VCaP (cell line): ENCODE results near the gene MEX3D.
A peak's percentile ranks its signal among the peaks of the same experiment; 100 is the strongest.

Experiments used
- H3K27ac ChIP-seq: fragments of 450-650 bp; 2 replicates; pipeline ENCODE4 v1.5.1; 2017
- CTCF ChIP-seq: fragments of 450-650 bp; conservative IDR thresholded peaks from 2 replicates; pipeline ENCODE4 v1.5.1; 2017; ENCODE audit warnings: mild to moderate bottlenecking, moderate library complexity

Gene MEX3D

DNA sequence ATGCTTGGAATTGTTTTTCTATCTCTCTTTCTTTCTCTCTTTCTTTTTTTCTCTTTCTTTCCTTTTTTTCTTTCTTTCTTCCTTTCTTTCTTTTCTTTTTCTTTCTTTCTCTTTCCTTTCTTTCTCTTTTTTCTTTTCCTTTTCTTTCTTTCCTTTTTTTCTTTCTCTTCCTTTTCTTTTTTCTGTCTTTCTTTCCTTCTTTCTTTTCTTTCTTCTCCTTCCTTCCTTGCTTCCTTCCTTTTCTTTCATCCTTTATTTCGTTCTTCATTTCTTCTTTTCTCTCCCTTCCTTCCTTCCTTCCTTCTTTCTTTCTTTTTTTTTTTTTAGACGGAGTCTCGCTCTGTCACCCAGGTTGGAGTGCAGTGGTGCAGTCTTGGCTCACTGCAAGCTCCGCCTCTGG is 1.9 kb upstream of the MEX3D start:
- no peak overlapping the region for H3K27ac ChIP-seq

DNA sequence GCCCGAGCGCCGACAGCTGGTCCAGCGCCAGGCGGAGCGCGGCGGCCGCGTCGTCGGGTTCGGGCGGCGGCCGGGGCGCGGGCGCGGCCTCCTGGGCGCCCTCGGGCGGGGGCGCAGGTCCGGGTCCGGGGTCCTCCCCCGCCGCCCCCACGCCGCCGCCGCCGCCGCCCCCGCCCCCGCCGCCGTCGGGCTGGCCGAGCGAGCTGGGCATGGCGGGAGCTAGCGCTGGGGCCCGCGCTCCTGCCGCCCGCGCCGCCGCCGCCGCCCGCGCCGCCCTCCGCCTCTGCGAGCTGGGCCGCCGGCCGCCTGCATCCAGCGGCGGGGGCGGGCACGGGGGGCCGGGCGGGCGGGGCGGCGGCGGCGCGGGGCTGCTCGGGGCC is 287 bp downstream of the MEX3D start:
- peak overlapping the region; percentile 78 for H3K27ac ChIP-seq
- no peak for TF ChIP-seq CTCF

More for the DNA sequence above, 1.9 kb upstream of the MEX3D start:
- TF ChIP-seq CTCF: no peak

DNA sequence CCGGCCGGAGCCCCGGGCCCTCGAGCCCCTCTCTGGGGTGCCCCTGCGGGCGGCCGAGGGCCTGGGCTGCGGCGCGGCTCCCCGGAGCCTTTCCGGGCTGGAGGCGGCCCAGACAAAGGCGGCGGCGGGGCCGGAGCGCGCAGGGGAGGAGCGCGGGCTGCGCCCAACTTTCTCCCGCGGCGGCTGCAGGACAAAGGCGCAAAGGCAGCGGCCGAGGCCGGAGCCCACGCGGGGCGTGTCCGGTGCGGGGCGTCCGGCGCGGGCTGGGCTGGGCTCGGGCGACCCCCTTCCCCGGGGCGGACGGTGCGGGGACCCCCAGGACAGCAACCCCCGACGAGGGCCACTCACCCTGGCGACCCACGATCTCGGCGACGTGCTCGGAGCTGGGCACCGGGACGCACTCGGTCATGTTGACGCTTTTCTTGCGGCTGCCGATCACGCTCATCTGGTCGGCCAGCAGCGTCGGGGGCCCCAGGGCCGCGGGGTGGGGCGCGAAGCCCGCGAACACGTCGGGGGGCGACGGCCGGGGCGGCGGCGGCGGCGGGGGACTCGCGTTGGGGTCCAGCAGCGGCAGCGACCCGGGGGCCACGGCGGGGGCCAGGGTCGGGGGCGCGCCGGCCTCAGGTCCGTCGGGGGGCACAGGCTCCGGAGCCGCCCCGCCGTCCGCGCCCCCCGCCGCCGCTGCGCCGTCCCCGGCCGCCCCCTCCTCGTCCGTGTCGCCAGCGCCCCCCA is 843 bp downstream of the MEX3D start:
- H3K27ac ChIP-seq: peak overlapping the region; percentile 78
- no peak for TF ChIP-seq CTCF

DNA sequence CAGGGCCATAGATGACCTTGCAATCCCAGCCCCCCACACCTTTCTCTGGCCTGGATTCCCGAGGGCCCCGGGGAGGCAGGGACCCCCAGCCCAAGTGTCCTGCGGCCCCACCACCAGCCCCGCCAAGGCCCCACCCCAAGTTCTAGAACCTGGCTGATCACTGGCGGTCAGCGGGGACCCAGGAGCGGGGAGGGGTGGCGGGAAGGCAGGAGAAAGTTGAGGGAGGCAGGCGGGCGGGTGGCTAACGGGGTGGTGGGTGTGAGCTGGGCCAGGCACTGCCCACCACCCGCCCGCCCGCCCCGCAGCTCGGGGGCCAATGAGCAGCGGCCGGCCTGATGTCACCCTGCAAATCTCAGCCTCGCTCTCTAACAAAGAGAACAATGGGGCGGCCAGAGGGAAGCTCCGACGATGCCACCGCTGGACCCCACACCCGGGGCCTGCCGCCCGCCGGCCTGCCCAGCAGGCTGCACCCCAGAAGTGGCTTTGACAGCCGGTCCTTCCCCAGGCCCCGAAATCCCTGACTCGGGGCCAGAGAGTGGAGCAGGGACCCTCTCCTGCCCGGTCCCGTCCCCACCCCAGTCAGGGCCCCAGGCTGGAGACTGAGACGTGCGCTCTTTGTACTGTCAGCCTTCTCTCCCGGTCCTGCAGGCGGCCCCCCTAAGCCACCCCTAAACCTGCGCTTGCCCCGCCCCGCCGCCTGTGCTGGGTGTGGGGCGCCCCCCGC is 1.6 kb downstream of the MEX3D start:
- no peak for TF ChIP-seq CTCF
- peak overlapping the region; percentile 78 for H3K27ac ChIP-seq

DNA sequence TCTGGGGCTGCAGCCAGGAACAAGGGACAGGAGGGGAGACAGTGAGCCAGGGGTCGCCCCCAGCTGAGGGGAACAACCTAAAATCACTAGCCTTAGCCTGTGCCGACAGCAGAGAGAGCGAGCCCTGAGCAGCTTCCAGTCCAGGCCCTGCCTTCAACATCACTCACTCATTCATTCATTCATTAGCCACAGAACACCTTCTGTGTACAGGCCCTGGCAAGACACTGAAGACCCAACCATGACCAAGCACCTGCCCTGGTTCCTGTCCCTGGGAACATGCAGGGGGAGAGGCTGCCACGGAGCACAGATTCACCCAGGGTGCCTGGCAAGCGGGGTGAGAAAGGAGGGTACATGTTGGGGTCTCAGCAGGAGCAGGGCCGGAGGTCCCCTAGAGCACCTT is 4.9 kb downstream of the MEX3D start:
- H3K27ac ChIP-seq: no peak overlapping the region
- TF ChIP-seq CTCF: no peak

DNA sequence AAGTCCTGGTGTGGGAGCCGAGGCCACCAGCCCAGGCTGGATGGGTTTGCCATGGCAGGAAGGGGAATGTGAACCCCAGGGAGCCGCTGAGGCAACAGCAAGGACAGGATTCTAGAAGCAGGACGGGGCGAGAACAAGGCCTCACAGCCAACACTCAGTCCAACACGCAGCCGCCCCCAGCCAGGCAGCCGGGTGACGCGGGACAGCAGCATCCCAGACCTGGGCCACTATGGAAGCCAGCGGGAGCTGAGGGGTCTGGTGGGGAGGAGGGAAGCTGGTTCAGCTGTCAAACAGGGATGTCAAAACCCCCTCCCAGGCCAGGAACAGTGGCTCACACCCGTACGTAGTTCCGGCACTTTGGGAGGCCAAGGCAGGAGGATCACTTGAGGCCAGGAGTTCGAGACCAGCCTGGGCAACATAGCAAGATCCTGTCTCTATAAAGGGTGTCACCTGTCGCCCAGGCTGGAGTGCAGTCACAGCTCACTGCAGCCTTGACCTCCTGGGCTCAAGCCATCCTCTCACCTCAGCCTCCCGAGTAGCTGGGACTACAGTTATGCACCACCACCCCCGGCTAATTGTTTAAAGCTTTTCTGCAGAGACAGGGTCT is 6.8 kb downstream of the MEX3D start:
- no peak overlapping the region for H3K27ac ChIP-seq
- no peak for TF ChIP-seq CTCF

DNA sequence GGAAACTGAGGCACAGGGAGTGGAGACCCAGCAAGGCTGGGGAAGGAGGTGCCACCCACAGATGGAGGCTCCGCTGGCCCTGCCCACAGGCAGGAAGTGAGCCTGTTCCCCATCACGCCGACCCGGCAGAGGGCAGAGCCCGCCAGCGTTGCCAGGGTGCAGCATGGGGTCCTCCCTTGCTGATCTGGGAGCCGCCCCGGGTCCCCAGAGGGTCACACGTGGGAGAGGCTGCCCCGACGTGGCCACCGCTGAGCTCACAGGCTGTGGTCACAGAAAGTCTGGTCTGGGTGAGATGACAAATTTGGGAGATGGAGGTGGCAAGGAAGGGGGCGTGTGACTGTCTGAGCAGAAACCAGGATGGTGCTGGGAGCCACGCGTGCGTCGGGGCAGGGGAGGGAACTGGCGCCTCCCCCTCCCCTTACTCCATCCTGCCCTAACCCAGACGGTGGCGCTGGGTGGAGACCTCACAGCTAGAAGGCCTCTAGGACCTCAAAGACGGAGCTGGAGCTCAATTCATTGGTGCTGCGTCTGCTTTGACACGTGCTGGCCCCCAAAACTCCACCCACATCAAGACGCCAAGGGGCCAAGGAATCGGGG is 7.7 kb downstream of the MEX3D start:
- TF ChIP-seq CTCF: no peak

More for the DNA sequence above, 7.7 kb downstream of the MEX3D start:
- H3K27ac ChIP-seq: no peak overlapping the region
